AG10803 (cell line): Measurements from ENCODE around the gene ZXDC.

ENCODE experiments used
- DNase-seq: peaks from one replicate; pipeline ENCODE4 v3.0.0; 2010; ENCODE audit warnings: low read depth
- H3K4me3 ChIP-seq: 2 replicates; pipeline ENCODE4 v1.5.1; 2011; ENCODE audit warnings: mild to moderate bottlenecking, low read length, control low read depth
- CTCF ChIP-seq: conservative IDR thresholded peaks from 2 replicates; pipeline ENCODE4 v1.5.1; 2011; ENCODE audit warnings: mild to moderate bottlenecking, low read length, control low read depth, inconsistent platforms

Gene ZXDC

DNA sequence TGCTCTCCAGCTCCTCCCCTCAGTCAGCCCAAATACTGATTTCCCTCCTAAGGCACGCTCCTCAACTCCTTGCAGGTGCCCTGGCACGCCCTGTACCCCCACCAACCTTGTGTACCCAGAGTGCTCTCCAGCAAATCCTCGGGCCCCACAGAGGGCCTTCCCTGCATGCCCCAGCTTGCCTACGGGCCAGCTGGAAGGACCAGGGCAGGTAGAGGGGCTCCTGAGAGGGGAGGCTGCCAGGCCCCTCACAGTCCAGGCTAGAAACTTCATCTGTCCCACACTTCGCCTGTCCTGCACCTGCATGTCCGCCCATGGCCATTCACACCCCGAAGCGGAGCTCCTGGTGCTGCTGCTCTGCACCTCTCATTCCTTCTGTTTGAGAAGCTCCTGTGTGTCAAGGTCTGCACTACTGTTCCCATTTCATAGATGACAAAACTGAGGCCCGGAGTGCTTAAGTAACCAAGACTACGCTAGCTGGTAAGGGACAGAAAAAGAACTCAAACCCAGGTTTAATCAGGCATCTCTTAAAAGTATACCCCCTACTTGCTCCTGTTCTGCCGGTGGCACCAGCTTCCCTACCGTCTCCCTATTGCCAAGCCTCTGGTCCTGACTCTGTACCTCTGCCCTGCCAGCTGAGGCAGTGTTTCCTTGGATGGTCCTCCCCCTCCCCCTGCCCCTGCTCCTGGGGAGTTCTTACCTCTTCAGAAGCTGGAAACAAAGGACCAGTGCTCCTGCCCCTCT, 35.6 kb downstream of the ZXDC start:
- no peak for TF ChIP-seq CTCF
- no peak overlapping the region for H3K4me3 ChIP-seq
- DNase-seq, result no peak

GRCh38 chr3:126439346-126439967, 36.2 kb downstream of the ZXDC start:
- no peak for DNase-seq
- H3K4me3 ChIP-seq, result no peak overlapping the region
- no peak for TF ChIP-seq CTCF

DNA sequence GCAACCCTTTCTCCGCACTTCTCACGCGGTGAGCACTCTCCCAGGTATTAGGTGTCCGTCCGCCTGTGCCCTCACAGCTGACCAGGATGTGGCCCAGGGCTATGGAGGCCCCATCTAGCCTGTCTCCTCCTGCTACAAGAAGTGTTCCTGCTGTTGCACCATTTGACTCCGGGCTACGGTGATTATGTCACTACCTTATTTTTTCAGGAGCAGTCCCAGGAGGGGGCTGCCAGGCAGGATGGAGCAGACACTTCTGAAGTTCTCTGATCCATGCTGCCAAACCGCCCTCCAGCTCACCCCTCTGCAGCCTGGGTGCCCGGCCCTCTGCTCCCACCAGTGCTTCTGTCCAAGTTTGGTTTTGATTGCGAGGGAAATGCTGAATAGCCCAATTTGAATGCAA, 36.9 kb downstream of the ZXDC start:
- H3K4me3 ChIP-seq, result no peak overlapping the region
- no peak for TF ChIP-seq CTCF
- DNase-seq, result no peak

DNA sequence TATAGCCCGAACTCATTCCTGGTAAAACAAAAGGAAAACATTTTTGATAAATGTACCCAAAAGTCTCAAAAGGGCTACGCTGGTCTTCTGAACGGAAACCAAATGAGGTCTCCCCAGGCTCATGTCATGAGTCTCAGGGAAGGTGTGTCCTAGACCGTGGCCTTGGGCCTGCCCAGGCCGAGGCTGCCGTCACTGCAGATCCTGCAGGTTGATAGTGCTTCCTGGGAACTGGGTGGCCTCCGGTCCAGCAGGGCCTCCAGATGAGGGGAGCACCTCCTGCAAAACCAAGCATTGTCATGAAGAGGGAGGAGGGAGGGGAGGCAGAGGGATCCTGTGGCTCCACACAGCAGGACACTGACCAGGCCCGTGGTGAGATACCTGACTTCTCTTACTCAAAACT, 37.5 kb downstream of the ZXDC start:
- no peak for TF ChIP-seq CTCF
- no peak for DNase-seq
- no peak overlapping the region for H3K4me3 ChIP-seq

DNA sequence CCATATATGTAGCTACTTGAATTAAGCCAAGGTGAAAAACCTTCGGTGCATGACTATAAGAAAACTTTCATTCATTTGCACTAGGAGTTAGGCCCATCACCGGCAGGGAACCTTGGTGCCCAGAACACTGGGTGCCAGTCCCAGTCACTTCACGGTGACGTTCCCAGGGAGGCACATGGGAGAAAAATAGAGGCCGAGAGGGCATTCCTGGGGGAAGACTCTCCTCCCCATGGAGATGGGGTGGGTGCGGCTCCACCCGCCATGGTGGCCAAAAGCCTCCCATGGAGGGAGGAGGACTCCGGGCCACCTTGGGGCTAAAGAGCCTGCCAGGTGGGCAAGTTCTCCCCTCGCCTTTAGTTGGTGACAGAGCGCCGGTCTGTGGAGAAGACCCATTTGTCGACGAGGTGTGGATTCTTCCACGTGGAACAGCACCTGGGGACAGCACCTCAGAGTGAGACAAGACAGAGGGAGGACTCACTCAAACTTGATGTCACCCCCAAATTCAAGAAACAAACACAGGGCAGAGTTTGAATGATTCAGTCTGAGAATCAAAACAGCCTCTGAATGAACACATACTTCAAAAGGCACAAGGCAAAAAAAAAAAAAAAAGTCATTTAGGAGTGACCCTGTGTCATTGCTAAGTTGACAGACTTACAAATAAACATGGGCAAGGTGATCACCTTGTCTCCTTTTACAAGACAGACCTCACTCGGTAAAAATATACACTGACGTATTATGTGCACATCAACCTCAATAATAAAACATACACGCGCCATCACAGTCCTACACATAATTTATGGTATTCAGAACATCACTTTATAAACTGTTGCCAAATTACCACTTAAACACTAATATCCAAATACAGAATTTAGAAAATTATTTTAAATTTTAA, 38.6 kb downstream of the ZXDC start:
- DNase-seq, result no peak
- no peak overlapping the region for H3K4me3 ChIP-seq
- no peak for TF ChIP-seq CTCF

DNA sequence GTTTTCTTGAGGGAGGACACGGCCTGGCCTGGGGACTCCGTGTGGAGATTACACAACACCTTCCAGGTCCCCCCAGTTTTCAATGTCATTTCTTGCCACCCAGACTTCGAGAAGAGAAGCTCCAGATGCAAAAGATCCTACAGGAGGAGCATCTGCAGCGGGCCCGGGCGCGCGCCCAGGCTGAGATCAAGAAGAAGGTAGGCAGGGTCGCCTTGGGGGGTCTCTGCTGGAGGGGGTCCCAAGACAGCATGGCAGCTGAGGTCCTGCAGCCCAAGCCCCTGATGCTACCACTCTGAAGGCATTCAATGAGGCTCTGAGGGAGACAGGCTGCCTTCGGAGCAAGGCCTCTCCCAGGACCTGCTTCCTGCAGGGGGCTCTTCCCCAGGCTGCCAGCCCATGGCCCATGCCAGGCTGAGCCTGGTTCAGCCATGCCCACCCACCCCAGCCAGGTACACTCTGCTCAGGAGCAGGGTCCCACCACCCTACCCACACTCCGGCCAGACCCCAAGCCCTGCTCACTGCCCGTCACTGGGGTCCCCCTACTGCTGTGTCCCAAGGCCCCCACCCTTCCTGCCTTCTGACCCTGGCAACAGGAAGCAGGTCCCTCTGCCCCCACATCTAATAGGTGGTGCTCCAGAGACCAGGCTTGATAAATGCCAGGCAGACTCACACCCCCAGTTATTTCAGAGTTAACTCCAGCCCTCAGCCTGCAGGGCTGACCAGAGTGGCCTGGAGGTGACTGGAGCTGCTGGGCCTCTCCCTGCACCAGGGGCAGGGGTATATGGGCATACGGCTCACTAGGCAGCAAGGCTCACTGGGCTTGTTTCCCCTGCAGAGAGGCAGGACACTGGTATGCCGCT, 40.0 kb downstream of the ZXDC start:
- no peak for DNase-seq
- no peak for TF ChIP-seq CTCF
- H3K4me3 ChIP-seq, result no peak overlapping the region
